Measurements from ENCODE around the gene LRRC56. TPM values are rescaled to one million over a fixed set of nuclear protein-coding genes. Genes with fewer than 3 reads are reported as not detected.

The LRRC56 gene
- total RNA-seq, 2 donors from 2014 or later: 1.9 to 9.1 TPM

DNA sequence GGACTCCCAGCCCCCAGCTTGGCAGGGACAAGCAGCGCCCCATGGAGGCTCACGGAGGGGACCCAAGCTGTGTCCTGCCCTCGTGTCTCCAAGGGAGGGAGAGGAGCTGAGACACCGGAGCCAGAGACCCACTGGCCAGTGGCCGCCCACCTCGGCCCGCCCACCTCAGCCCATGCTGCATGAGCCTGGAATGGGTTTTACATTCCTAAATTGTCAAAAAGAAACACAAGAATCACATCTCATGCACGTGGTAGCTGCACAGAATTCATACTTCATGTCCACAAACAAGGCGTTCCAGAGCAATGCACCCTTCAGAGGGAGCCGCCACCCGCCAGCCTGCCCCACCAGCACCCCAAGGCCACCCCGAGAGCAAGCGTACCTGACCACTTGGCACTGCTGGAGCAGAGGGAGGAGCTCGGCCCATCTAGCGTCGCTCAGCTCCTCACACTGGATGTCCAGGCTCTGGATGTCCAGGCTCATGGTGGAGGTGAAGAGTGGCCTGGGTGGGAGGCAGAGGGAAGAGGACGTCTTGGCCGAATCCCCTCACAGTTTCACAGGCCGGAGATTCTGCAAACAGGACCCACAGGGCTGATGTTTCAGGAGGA lies 35.5 kb upstream of the LRRC56 start:
- intact Hi-C loops (cut with DNase I): loop anchor here (10.0 kb wide), 1 partner anchor 267 kb away; the partner anchor contains the start of genes PSMD13 and SIRT3
- DNase-seq (ENCODE audit: low spot score): no peak
- no peak overlapping the region for H3K27ac ChIP-seq
- no peak for TF ChIP-seq POLR2A (IDR thresholded peaks at IDR 0.05)
- no peak for TF ChIP-seq POLR2AphosphoS5 (IDR thresholded peaks at IDR 0.05)
- TF ChIP-seq, protein P1, sequence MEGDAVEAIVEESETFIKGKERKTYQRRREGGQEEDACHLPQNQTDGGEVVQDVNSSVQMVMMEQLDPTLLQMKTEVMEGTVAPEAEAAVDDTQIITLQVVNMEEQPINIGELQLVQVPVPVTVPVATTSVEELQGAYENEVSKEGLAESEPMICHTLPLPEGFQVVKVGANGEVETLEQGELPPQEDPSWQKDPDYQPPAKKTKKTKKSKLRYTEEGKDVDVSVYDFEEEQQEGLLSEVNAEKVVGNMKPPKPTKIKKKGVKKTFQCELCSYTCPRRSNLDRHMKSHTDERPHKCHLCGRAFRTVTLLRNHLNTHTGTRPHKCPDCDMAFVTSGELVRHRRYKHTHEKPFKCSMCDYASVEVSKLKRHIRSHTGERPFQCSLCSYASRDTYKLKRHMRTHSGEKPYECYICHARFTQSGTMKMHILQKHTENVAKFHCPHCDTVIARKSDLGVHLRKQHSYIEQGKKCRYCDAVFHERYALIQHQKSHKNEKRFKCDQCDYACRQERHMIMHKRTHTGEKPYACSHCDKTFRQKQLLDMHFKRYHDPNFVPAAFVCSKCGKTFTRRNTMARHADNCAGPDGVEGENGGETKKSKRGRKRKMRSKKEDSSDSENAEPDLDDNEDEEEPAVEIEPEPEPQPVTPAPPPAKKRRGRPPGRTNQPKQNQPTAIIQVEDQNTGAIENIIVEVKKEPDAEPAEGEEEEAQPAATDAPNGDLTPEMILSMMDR (IDR thresholded peaks at IDR 0.05): no peak
- H3K9me3 ChIP-seq: no peaks in the 10 kb centered on the region
- 81% methylated on average over 19 of the region's 19 CpGs for WGBS
- H3K27me3 ChIP-seq (replicated peaks; ENCODE audit: insufficient read depth): no peaks in the 10 kb centered on the region
- H3K36me3 ChIP-seq: peaks cover 17 to 38% of the 10 kb centered on the region in 2 donors
- no peak overlapping the region for H3K4me3 ChIP-seq
- peaks cover 8% of the 10 kb centered on the region for H3K4me1 ChIP-seq (replicated peaks)

GRCh38 chr11:502288-503178 lies 34.8 kb upstream of the LRRC56 start:
- Histone ChIP-seq H3K36me3 (peaks cover 17 to 36% of the 10 kb centered on the region in 2 donors), H3K27ac (no peak overlapping the region), H3K4me3 (no peak overlapping the region), H3K4me1 (replicated peaks) (peaks cover 8% of the 10 kb centered on the region), H3K9me3 (no peaks in the 10 kb centered on the region), H3K27me3 (replicated peaks; ENCODE audit: insufficient read depth) (no peaks in the 10 kb centered on the region)
- no peak for DNase-seq (ENCODE audit: low spot score)
- 84% methylated on average over 10 of the region's 10 CpGs for WGBS
- TF ChIP-seq POLR2A (IDR thresholded peaks at IDR 0.05) (no peak), POLR2AphosphoS5 (IDR thresholded peaks at IDR 0.05) (no peak)
- TF ChIP-seq, protein P1 (IDR thresholded peaks at IDR 0.05): no peak
- intact Hi-C loops (cut with DNase I): loop anchor here (10.0 kb wide), 1 partner anchor 268 kb away; the partner anchor contains the start of genes PSMD13 and SIRT3

DNA sequence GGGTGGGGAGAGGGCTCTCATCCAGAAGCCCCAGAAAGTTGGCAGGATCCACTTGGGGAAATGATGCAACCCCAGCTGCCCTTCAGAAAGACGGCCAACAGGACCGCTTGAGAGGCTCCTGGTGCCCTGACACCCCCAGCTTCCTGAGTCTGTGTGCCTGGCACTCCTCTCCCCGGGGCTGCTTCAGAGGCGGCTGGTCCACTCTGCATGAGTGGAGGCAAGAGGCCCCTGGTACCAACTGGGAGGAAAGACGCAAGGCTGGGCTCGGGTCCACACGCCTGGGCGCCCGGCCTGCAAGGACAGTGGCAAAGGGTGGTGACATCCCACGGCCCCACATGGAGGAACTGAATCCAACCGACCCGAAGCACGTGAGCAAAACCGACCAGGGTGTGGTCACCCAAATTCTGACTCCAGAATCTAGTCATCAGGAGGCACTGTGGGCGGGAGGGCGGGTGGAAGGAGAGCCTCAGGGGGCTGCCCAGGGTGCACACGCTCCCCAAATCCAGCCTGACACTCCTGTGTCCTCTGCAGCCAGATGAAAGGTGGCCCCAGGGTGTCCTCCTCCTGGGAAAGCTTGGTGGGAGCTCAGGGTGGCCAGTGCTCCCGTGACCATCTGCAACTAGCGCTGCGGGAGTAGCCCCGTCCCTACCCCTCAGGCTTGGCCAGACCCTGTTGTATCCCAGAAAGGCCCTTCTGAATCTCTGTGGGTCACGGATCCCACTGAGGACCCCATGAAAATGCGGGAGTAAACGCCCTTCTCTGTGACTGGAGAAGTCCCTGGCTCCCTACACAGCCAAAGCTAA lies 33.9 kb upstream of the LRRC56 start:
- Histone ChIP-seq H3K9me3 (no peaks in the 10 kb centered on the region), H3K36me3 (peaks cover 13 to 28% of the 10 kb centered on the region in 2 donors), H3K4me1 (replicated peaks) (peaks cover 14% of the 10 kb centered on the region), H3K27ac (peak overlapping the region; percentile 61 to 77), H3K27me3 (replicated peaks; ENCODE audit: insufficient read depth) (no peaks in the 10 kb centered on the region), H3K4me3 (peak overlapping the region in 1 of 2 donors; percentile 25)
- no peak for DNase-seq (ENCODE audit: low spot score)
- TF ChIP-seq, protein P1 (IDR thresholded peaks at IDR 0.05): no peak
- TF ChIP-seq POLR2A (IDR thresholded peaks at IDR 0.05): no peak
- no peak for TF ChIP-seq POLR2AphosphoS5 (IDR thresholded peaks at IDR 0.05)
- intact Hi-C loops (cut with DNase I): loop anchor here (10.0 kb wide), 1 partner anchor 269 kb away; the partner anchor contains the start of genes PSMD13 and SIRT3
- WGBS: 77% methylated on average over 22 of the region's 24 CpGs

DNA sequence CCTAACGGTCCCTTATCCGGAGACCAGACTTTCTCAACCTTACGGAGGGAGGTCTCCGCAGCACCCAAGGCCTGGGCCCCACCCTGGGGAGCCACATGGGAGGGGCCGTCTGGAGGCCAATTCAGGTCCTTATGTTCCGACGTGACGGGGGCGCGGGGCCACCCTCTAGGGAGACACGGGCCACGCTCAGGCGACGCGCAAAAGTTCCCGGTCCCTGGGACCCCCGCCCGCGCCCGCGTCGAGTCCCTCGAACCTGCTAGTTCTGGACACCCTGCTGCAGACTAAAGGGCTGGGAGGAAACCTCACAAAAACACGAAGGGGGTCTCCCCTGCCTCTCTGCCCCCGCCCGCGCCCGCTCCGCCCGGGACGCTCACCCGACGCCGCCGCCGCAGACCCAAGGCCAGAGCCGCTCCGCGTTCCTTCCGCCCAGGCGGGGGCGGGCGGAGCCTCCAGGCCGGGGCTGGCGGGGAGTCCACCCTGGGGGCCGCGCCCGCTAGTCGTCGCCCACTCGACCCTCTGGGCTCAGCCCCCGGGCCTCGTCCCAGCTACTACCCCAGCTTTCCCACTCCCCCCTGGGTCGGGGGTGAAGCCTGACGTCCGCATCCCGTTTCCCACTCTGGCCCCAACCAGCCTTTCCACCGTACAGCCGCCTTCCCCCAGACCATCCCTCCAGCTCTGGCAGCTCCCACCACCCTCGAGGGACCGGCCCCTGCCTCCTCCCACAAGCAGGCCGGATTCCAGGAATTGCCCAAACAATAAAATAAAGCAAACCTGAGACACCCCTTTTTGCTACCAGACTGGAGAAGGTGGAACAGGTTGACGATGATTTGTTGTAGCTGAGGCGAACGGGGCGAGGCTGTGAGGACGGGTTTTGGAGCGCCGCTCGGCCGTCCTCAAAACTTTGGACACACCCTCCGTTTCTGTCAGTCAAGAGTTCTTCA lies 33.0 kb upstream of the LRRC56 start:
- intact Hi-C loops (cut with DNase I): loop anchor here (10.0 kb wide), 1 partner anchor 270 kb away; the partner anchor contains the start of genes PSMD13 and SIRT3
- H3K4me1 ChIP-seq (replicated peaks): peaks cover 14% of the 10 kb centered on the region
- WGBS: 18% methylated on average over 41 of the region's 72 CpGs

More for the DNA sequence above, 33.0 kb upstream of the LRRC56 start:
- peak; percentile 45 for TF ChIP-seq POLR2AphosphoS5 (IDR thresholded peaks at IDR 0.05)
- TF ChIP-seq, protein P1 (IDR thresholded peaks at IDR 0.05): no peak
- H3K27ac ChIP-seq: peak overlapping the region; percentile 61 to 77
- H3K9me3 ChIP-seq: no peaks in the 10 kb centered on the region
- peaks cover 10 to 19% of the 10 kb centered on the region in 2 donors for H3K36me3 ChIP-seq
- H3K4me3 ChIP-seq: peak overlapping the region; percentile 25 to 37
- no peaks in the 10 kb centered on the region for H3K27me3 ChIP-seq (replicated peaks; ENCODE audit: insufficient read depth)
- DNase-seq (ENCODE audit: low spot score): peak; percentile 55
